HG02885 (cell line): ENCODE measurements around the gene DUS3L.
"Not testable (repeated sequence)": the region's sequence is repeated elsewhere in the genome, so short reads cannot be mapped to it uniquely, and the experiment has no call there.

Experiments
- ATAC-seq: cut with Tn5 transposase; IDR thresholded peaks from one replicate; pipeline ENCODE4 v1.9.1; 2021; ENCODE audit warnings: mild to moderate bottlenecking; ENCODE audit not compliant: unreplicated experiment, poor library complexity

DUS3L gene

GRCh38 chr19:5775668-5776309, 15.2 kb downstream of the DUS3L start:
- no peak for ATAC-seq

GRCh38 chr19:5774921-5775320, 16.0 kb downstream of the DUS3L start:
- ATAC-seq = no peak

- ATAC-seq = no peak
Measured at GRCh38 chr19:5773276-5773675, 17.7 kb downstream of the DUS3L start.

- ATAC-seq = no peak
Measured at GRCh38 chr19:5772416-5772815, 18.5 kb downstream of the DUS3L start.

- no peak for ATAC-seq
Measured at GRCh38 chr19:5767949-5768348, 23.0 kb downstream of the DUS3L start.

- ATAC-seq = no peak
Measured at GRCh38 chr19:5765220-5765619, 25.7 kb downstream of the DUS3L start.

GRCh38 chr19:5762608-5763217, 28.2 kb downstream of the DUS3L start:
- no peak for ATAC-seq

- ATAC-seq = no peak
Measured at GRCh38 chr19:5753743-5754142, 37.2 kb downstream of the DUS3L start.

- ATAC-seq = no peak
Measured at GRCh38 chr19:5751709-5752108, 39.3 kb downstream of the DUS3L start.

GRCh38 chr19:5749505-5749904, 41.5 kb downstream of the DUS3L start:
- ATAC-seq = no peak

GRCh38 chr19:5748920-5749319, 42.0 kb downstream of the DUS3L start:
- ATAC-seq = not testable (repeated sequence)

- not testable (repeated sequence) for ATAC-seq
Measured at GRCh38 chr19:5744999-5745398, 46.0 kb downstream of the DUS3L start.

- no peak for ATAC-seq
Measured at GRCh38 chr19:5743630-5744029, 47.3 kb downstream of the DUS3L start.

- no peak for ATAC-seq
Measured at GRCh38 chr19:5742051-5742450, 48.9 kb downstream of the DUS3L start.

- no peak for ATAC-seq
Measured at GRCh38 chr19:5738423-5738822, 52.5 kb downstream of the DUS3L start.
